Peyer's patch (tissue), 4 donors: ENCODE results near the gene TRIM56.

ENCODE experiments used
- CTCF ChIP-seq, 6 experiments: fragments of 450-650 bp in 4 of 6; fragments of 200-600 bp in 2 of 6; sonication (generic) in 1 of 6; IDR thresholded peaks; one replicate each; pipeline ENCODE4 v1.5.1; 2017 to 2019; ENCODE audit warnings: antibody characterized with exemption in 6 of 6, mild to moderate bottlenecking in 3 of 6, moderate library complexity in 1 of 6
- POLR2A ChIP-seq, 2 donors: fragments of 450-650 bp; IDR thresholded peaks; one replicate each; pipeline ENCODE4 v1.5.1; 2017; ENCODE audit warnings: antibody characterized with exemption in 2 of 2, mild to moderate bottlenecking in 2 of 2, moderate library complexity in 2 of 2

- TF ChIP-seq POLR2A (IDR thresholded peaks at IDR 0.05) (no peak), CTCF (IDR thresholded peaks at IDR 0.05) (no peak)
These were observed 3.8 kb upstream of the TRIM56 start for GRCh38 chr7:101081432-101081831.
